Measurements from ENCODE around the gene CCDC32.

CCDC32 gene

DNA sequence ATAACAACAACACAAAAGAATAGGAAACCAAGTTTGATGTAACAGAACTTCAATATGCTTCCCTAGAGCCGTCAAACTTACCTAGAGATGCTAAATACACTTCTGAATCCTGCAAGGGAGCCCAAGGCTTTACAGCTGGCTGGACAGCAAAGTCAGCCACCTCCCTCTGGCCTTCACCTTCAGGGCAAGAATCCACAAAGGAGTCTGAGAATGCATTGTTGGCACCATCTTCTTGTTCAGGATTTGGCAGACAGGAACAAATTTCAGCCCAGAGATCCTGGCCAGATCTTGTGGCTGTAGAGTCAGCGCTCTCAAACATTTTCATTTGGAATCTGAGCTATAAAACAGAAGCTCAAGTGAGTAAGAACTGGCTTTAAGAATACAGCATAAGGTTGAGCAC, 2.2 kb downstream of the CCDC32 start:
- no peaks in the 10 kb centered on the region for H3K9me3 ChIP-seq (ENCODE audit: control insufficient read depth, low read length)
- H2BK120ac ChIP-seq (ENCODE audit: low read depth, low read length) = no peak overlapping the region
- H3K4ac ChIP-seq (ENCODE audit: low read depth in 1 of 2, low read length in 2 of 2) = no peak overlapping the region
- no peak for DNase-seq
- no peak overlapping the region for H4K8ac ChIP-seq (ENCODE audit: low read length)
- H3K23ac ChIP-seq (ENCODE audit: low read length in 2 of 2) = no peak overlapping the region
- no peak overlapping the region for H3K4me3 ChIP-seq (ENCODE audit: insufficient read depth in 1 of 2, low read depth in 1 of 2, low read length in 2 of 2)
- H3K9ac ChIP-seq (ENCODE audit: low read length) = no peak overlapping the region
- H3K27me3 ChIP-seq (ENCODE audit: control insufficient read depth in 1 of 2, insufficient read depth in 1 of 2, low read length in 2 of 2) = no peaks in the 10 kb centered on the region
- no peak overlapping the region for H3K27ac ChIP-seq (ENCODE audit: low read length, poor library complexity, severe bottlenecking)
- H3K14ac ChIP-seq (ENCODE audit: low read length in 2 of 2) = no peak overlapping the region
- H3K36me3 ChIP-seq (ENCODE audit: control insufficient read depth in 1 of 2, insufficient read depth in 2 of 2, low read depth in 1 of 2, low read length in 2 of 2) = peaks cover 3 to 11% of the 10 kb centered on the region in 2 experiments
- peaks cover 19% of the 10 kb centered on the region for H3K79me1 ChIP-seq (replicated peaks; ENCODE audit: low read length, poor library complexity, severe bottlenecking)
- 96% methylated on average over 2 of the region's 2 CpGs for WGBS
- no peak overlapping the region for H2AFZ ChIP-seq (ENCODE audit: low read depth, low read length)
- no peak overlapping the region for H2BK12ac ChIP-seq (ENCODE audit: low read length in 2 of 2)
- no peak overlapping the region for H3K18ac ChIP-seq (ENCODE audit: low read depth in 1 of 2, low read length in 2 of 2)
- no peak overlapping the region for H2AK5ac ChIP-seq (ENCODE audit: low read length, severe bottlenecking)
- no peak overlapping the region for H2BK15ac ChIP-seq (ENCODE audit: low read depth, poor library complexity, severe bottlenecking)
- no peaks in the 10 kb centered on the region for H3K4me1 ChIP-seq (ENCODE audit: control insufficient read depth, insufficient read depth, low read depth, low read length)
- no peak overlapping the region for H2BK5ac ChIP-seq (ENCODE audit: low read depth, low read length, poor library complexity, severe bottlenecking)
- H4K91ac ChIP-seq (ENCODE audit: low read length) = no peak overlapping the region
- no peak overlapping the region for H3K4me2 ChIP-seq (ENCODE audit: low read length, poor library complexity, severe bottlenecking)

DNA sequence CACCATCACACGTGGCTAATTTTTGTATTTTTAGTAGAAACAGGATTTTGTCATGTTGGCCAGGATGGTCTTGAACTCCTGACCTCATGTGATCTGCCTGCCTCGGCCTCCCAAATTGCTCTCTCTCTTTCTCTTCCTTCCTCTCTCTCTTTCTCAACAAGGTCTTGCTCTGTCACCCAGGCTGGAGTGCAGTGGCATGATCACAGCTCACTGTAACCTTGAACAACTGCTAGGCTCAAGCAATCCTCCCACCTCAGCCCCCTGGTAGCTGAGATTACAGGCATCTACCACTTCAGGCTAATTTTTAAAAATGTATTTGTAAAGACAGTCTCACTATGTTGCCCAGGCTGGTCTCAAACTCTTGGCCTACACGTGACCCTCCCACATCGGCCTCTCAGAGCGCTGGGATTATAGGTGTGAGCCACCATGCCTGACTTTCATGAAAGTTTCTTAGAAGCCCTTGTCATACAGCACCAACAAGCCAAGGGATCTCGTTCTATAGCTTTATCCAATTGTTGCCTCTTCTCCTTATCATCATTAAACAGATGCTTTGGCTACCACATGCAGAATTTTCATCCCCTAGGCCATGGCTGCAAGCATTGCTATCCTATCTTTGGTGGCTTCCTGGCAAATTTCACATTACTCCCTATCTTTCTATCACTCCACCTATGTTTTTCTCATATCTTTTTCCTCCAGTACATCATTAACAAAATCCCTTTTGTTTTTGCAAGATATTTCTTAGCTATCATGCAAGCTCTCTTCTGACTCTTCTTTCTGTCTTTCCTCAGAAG, 5.7 kb downstream of the CCDC32 start:
- no peak overlapping the region for H3K4me2 ChIP-seq (ENCODE audit: low read length, poor library complexity, severe bottlenecking)
- H3K4me1 ChIP-seq (ENCODE audit: control insufficient read depth, insufficient read depth, low read depth, low read length) = no peaks in the 10 kb centered on the region
- H3K18ac ChIP-seq (ENCODE audit: low read depth in 1 of 2, low read length in 2 of 2) = no peak overlapping the region
- H3K14ac ChIP-seq (ENCODE audit: low read length in 2 of 2) = no peak overlapping the region
- no peak overlapping the region for H2BK12ac ChIP-seq (ENCODE audit: low read length in 2 of 2)
- H2AFZ ChIP-seq (ENCODE audit: low read depth, low read length) = no peak overlapping the region
- WGBS = 96% methylated on average over 5 of the region's 6 CpGs
- H4K91ac ChIP-seq (ENCODE audit: low read length) = no peak overlapping the region
- H2AK5ac ChIP-seq (ENCODE audit: low read length, severe bottlenecking) = no peak overlapping the region
- H3K79me1 ChIP-seq (replicated peaks; ENCODE audit: low read length, poor library complexity, severe bottlenecking) = peaks cover 19% of the 10 kb centered on the region
- H3K9ac ChIP-seq (ENCODE audit: low read length) = no peak overlapping the region
- H3K4me3 ChIP-seq (ENCODE audit: insufficient read depth in 1 of 2, low read depth in 1 of 2, low read length in 2 of 2) = no peak overlapping the region
- H3K9me3 ChIP-seq (ENCODE audit: control insufficient read depth, low read length) = no peaks in the 10 kb centered on the region
- H3K27ac ChIP-seq (ENCODE audit: low read length, poor library complexity, severe bottlenecking) = no peak overlapping the region
- no peak overlapping the region for H2BK15ac ChIP-seq (ENCODE audit: low read depth, poor library complexity, severe bottlenecking)
- peaks cover 7 to 33% of the 10 kb centered on the region in 2 experiments for H3K36me3 ChIP-seq (ENCODE audit: control insufficient read depth in 1 of 2, insufficient read depth in 2 of 2, low read depth in 1 of 2, low read length in 2 of 2)
- H3K27me3 ChIP-seq (ENCODE audit: control insufficient read depth in 1 of 2, insufficient read depth in 1 of 2, low read length in 2 of 2) = no peaks in the 10 kb centered on the region
- H4K8ac ChIP-seq (ENCODE audit: low read length) = no peak overlapping the region
- no peak overlapping the region for H3K23ac ChIP-seq (ENCODE audit: low read length in 2 of 2)
- H3K4ac ChIP-seq (ENCODE audit: low read depth in 1 of 2, low read length in 2 of 2) = no peak overlapping the region
- no peak for DNase-seq
- H2BK5ac ChIP-seq (ENCODE audit: low read depth, low read length, poor library complexity, severe bottlenecking) = no peak overlapping the region
- no peak overlapping the region for H2BK120ac ChIP-seq (ENCODE audit: low read depth, low read length)

DNA sequence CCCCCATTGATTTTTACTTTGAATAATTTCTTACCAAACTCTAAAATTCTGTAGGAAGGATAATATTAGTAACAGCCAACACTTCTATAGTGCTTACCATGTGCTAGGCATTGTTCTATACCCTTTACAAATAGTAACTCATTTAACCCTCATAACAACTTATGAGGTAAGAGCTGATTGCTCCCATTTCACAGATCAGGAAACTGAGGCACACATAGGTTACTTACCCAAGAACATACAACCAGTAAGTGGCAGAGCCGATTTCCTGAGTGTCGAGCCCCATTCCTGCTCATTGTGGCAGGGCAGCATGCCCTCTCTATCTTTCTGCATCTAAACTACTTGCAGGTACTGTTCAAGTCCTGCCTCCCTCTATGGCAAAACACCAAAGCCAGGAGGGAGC, 9.0 kb downstream of the CCDC32 start:
- Histone ChIP-seq H3K4me3 (ENCODE audit: insufficient read depth in 1 of 2, low read depth in 1 of 2, low read length in 2 of 2) (no peak overlapping the region), H3K27me3 (ENCODE audit: control insufficient read depth in 1 of 2, insufficient read depth in 1 of 2, low read length in 2 of 2) (no peaks in the 10 kb centered on the region), H3K9ac (ENCODE audit: low read length) (no peak overlapping the region), H3K9me3 (ENCODE audit: control insufficient read depth, low read length) (no peaks in the 10 kb centered on the region), H2BK120ac (ENCODE audit: low read depth, low read length) (no peak overlapping the region), H2AFZ (ENCODE audit: low read depth, low read length) (no peak overlapping the region), H4K91ac (ENCODE audit: low read length) (no peak overlapping the region), H3K18ac (ENCODE audit: low read depth in 1 of 2, low read length in 2 of 2) (no peak overlapping the region), H2BK12ac (ENCODE audit: low read length in 2 of 2) (no peak overlapping the region), H2AK5ac (ENCODE audit: low read length, severe bottlenecking) (no peak overlapping the region), H3K4me2 (ENCODE audit: low read length, poor library complexity, severe bottlenecking) (no peak overlapping the region), H3K27ac (ENCODE audit: low read length, poor library complexity, severe bottlenecking) (no peak overlapping the region), H3K36me3 (ENCODE audit: control insufficient read depth in 1 of 2, insufficient read depth in 2 of 2, low read depth in 1 of 2, low read length in 2 of 2) (peaks cover 22 to 36% of the 10 kb centered on the region in 2 experiments), H2BK15ac (ENCODE audit: low read depth, poor library complexity, severe bottlenecking) (no peak overlapping the region), H3K4me1 (ENCODE audit: control insufficient read depth, insufficient read depth, low read depth, low read length) (no peaks in the 10 kb centered on the region), H4K8ac (ENCODE audit: low read length) (no peak overlapping the region), H3K14ac (ENCODE audit: low read length in 2 of 2) (no peak overlapping the region), H3K4ac (ENCODE audit: low read depth in 1 of 2, low read length in 2 of 2) (no peak overlapping the region), H2BK5ac (ENCODE audit: low read depth, low read length, poor library complexity, severe bottlenecking) (no peak overlapping the region), H3K79me1 (replicated peaks; ENCODE audit: low read length, poor library complexity, severe bottlenecking) (peaks cover 8% of the 10 kb centered on the region), H3K23ac (ENCODE audit: low read length in 2 of 2) (no peak overlapping the region)
- 97% methylated on average over 2 of the region's 2 CpGs for WGBS
- no peak for DNase-seq

DNA sequence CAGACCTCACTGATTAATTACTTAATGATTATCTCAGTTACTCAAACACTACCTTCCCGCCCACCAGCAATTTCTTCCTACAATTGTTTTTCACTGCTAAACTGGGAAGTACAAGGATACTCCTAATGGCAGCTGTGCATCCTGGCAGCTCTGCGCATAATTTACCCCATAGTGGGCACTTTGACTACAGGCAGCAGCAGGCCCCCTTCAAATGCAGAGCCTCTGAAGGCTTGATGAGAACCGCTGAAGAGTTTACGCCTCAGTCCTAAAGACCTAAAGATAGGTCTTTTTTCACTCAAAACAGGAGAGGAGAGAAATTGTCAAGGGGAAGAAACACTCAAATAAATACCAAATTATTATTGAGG, 10.7 kb downstream of the CCDC32 start:
- Histone ChIP-seq H3K4ac (ENCODE audit: low read depth in 1 of 2, low read length in 2 of 2) (no peak overlapping the region), H3K4me2 (ENCODE audit: low read length, poor library complexity, severe bottlenecking) (no peak overlapping the region), H2AFZ (ENCODE audit: low read depth, low read length) (no peak overlapping the region), H3K9me3 (ENCODE audit: control insufficient read depth, low read length) (no peaks in the 10 kb centered on the region), H3K27me3 (ENCODE audit: control insufficient read depth in 1 of 2, insufficient read depth in 1 of 2, low read length in 2 of 2) (no peaks in the 10 kb centered on the region), H3K14ac (ENCODE audit: low read length in 2 of 2) (no peak overlapping the region), H2BK12ac (ENCODE audit: low read length in 2 of 2) (no peak overlapping the region), H2BK15ac (ENCODE audit: low read depth, poor library complexity, severe bottlenecking) (no peak overlapping the region), H4K8ac (ENCODE audit: low read length) (no peak overlapping the region), H3K36me3 (ENCODE audit: control insufficient read depth in 1 of 2, insufficient read depth in 2 of 2, low read depth in 1 of 2, low read length in 2 of 2) (peaks cover 27 to 50% of the 10 kb centered on the region in 2 experiments), H3K79me1 (replicated peaks; ENCODE audit: low read length, poor library complexity, severe bottlenecking) (peaks cover 5% of the 10 kb centered on the region), H3K27ac (ENCODE audit: low read length, poor library complexity, severe bottlenecking) (no peak overlapping the region), H3K4me1 (ENCODE audit: control insufficient read depth, insufficient read depth, low read depth, low read length) (no peaks in the 10 kb centered on the region), H3K9ac (ENCODE audit: low read length) (no peak overlapping the region), H2AK5ac (ENCODE audit: low read length, severe bottlenecking) (no peak overlapping the region), H3K23ac (ENCODE audit: low read length in 2 of 2) (no peak overlapping the region), H2BK5ac (ENCODE audit: low read depth, low read length, poor library complexity, severe bottlenecking) (no peak overlapping the region), H3K4me3 (ENCODE audit: insufficient read depth in 1 of 2, low read depth in 1 of 2, low read length in 2 of 2) (no peak overlapping the region), H4K91ac (ENCODE audit: low read length) (no peak overlapping the region), H2BK120ac (ENCODE audit: low read depth, low read length) (no peak overlapping the region), H3K18ac (ENCODE audit: low read depth in 1 of 2, low read length in 2 of 2) (no peak overlapping the region)
- 67% methylated on average over 4 of the region's 4 CpGs for whole genome bisulfite sequencing
- DNase-seq = no peak

Data from mesenchymal stem cell (in vitro differentiated cells and primary cell).